ENCODE data around the gene AHRR.
"Not testable (repeated sequence)": the region's sequence is repeated elsewhere in the genome, so short reads cannot be mapped to it uniquely, and the experiment has no call there.

The AHRR gene

DNA sequence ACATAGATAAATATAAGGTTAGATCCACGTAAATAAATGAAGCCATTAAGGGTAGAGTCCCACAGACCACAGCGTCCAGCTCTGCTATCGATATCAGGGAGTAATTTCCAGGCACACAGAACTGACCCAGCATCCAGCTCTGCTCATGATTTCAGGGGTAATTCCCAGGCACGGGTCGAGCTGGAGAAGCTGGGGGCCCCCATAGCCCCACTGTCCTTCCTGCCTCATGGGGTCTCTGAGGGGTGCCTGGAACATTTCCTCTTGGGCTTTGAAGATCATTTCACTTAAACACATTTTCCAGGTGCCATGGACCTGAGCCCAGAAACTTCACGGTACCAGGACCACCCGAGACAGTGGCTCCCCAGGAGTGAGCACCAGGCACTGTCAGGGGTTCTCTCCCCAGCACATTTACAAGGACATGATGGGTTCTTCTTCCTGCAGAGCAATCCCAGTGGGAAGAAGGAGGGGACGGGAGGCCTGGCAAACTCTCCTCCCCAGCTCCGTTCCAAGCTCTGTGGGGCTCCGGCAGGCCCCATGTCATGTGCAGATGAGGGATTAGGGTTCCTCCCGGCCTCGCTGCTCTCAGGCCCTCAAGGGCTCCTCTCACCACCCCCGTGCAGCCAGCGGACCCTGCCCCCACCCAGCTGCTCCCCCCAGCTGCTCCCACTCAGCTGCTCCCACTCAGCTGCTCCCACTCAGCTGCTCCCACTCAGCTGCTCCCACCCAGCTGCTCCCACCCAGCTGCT is 23.4 kb upstream of the AHRR start:
- peak in 1 of 2 donors; percentile 11 for ATAC-seq (replicated peaks)
- not testable (repeated sequence) for H3K4me3 Mint-ChIP-seq, H3K9me3 Mint-ChIP-seq, H3K27ac Mint-ChIP-seq, H3K27me3 Mint-ChIP-seq, DNase-seq
- Mint-ChIP-seq H3K4me1 (peaks cover 18 to 49% of the 10 kb centered on the region in 2 donors), H3K36me3 (peaks cover 12 to 26% of the 10 kb centered on the region in 2 donors)

GRCh38 chr5:298737-299125 is 22.8 kb upstream of the AHRR start:
- Mint-ChIP-seq H3K9me3 (no peaks in the 10 kb centered on the region), H3K27me3 (no peaks in the 10 kb centered on the region), H3K4me3 (no peak overlapping the region), H3K4me1 (peaks cover 21 to 49% of the 10 kb centered on the region in 2 donors), H3K36me3 (peaks cover 12 to 30% of the 10 kb centered on the region in 2 donors), H3K27ac (no peak overlapping the region)
- ATAC-seq (replicated peaks) (no peak), DNase-seq (no peak)

DNA sequence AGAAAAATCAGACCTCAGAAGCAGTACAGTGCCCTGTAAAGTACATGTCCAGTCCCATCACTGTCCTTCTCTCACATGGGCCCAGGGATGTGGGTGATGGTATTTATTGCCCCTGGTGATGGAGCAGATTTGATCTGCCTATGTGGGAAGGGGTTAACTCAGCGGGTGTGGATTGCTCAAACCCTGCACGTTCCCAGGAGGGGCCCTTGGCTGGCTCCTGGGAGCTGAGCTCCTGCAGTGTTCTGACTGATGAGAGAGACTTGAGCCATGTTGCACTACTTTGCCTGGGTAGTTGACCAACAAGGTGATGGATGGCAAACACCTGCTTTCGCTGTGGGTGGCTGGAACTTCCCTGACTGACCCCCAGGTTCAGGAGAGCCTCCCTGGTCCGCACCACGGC is 21.6 kb upstream of the AHRR start:
- H3K27me3 Mint-ChIP-seq; H3K27ac Mint-ChIP-seq; ATAC-seq (replicated peaks); H3K9me3 Mint-ChIP-seq; DNase-seq; H3K4me3 Mint-ChIP-seq: not testable (repeated sequence)
- Mint-ChIP-seq H3K4me1 (peaks cover 22 to 49% of the 10 kb centered on the region in 2 donors), H3K36me3 (peaks cover 13 to 24% of the 10 kb centered on the region in 2 donors)

- H3K27ac Mint-ChIP-seq: not testable (repeated sequence)
These were observed 20.7 kb upstream of the AHRR start for GRCh38 chr5:300691-301435.

GRCh38 chr5:302416-302815 is 19.1 kb upstream of the AHRR start:
- Mint-ChIP-seq H3K4me1 (peaks cover 18 to 35% of the 10 kb centered on the region in 2 donors), H3K36me3 (peaks cover 19 to 33% of the 10 kb centered on the region in 2 donors)
- H3K27ac Mint-ChIP-seq; ATAC-seq (replicated peaks); H3K9me3 Mint-ChIP-seq; H3K27me3 Mint-ChIP-seq; DNase-seq; H3K4me3 Mint-ChIP-seq: not testable (repeated sequence)

More at GRCh38 chr5:300691-301435, 20.7 kb upstream of the AHRR start:
- peaks cover 16 to 30% of the 10 kb centered on the region in 2 donors for H3K36me3 Mint-ChIP-seq
- H3K4me1 Mint-ChIP-seq: peaks cover 22 to 49% of the 10 kb centered on the region in 2 donors
- H3K4me3 Mint-ChIP-seq; DNase-seq; H3K27me3 Mint-ChIP-seq; ATAC-seq (replicated peaks); H3K9me3 Mint-ChIP-seq: not testable (repeated sequence)

- Mint-ChIP-seq H3K9me3 (no peaks in the 10 kb centered on the region), H3K27me3 (no peaks in the 10 kb centered on the region), H3K36me3 (peaks cover 23 to 38% of the 10 kb centered on the region in 2 donors), H3K4me1 (peaks cover 20 to 35% of the 10 kb centered on the region in 2 donors), H3K27ac (no peak overlapping the region), H3K4me3 (no peak overlapping the region)
- DNase-seq: no peak
- ATAC-seq (replicated peaks): no peak
These were observed 18.5 kb upstream of the AHRR start for GRCh38 chr5:302966-303365.

DNA sequence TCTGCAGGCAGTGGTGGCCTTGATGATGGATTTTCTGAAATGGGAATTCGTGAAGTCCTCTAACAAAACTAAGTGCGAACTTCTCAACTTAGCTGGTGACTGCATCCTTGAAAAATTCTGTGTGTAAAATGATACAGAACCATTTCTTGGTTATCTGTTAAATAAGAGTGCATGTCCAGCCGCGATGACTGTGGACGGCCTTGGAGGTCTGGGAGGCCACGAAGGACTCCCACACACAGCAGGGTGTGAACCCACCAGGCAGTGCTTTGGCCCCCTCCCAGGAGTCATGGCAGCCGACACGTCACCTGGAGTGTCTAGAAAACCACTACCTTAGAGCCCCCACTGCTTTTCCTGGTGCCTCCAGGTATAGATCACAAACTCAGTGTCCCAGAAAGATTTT is 17.8 kb upstream of the AHRR start:
- ATAC-seq (replicated peaks); H3K9me3 Mint-ChIP-seq; H3K4me3 Mint-ChIP-seq; DNase-seq; H3K27ac Mint-ChIP-seq; H3K27me3 Mint-ChIP-seq: not testable (repeated sequence)
- H3K4me1 Mint-ChIP-seq: peaks cover 20 to 35% of the 10 kb centered on the region in 2 donors
- H3K36me3 Mint-ChIP-seq: peaks cover 27 to 38% of the 10 kb centered on the region in 2 donors

DNA sequence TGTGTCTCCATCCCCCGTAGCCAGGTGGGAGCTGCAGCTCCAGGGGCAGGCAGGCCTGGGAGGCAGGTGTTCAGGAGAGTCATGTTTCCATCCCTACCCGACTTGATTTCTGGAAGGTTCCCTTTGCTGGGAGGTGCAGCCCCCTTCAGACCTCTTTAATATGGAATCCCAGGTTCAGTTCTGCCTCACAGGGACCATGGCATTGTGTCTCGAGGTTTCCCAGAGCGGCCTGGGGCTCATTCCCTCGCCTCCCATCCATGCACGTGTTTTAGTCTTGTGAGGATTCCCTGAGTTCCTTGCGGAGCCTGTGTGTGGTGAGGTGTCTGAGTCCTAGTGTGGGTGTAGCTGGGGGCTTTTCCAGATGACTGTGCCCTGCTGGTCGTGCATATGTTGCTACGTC is 16.5 kb upstream of the AHRR start:
- Mint-ChIP-seq H3K27ac (no peak overlapping the region), H3K36me3 (peaks cover 24 to 37% of the 10 kb centered on the region in 2 donors), H3K9me3 (no peaks in the 10 kb centered on the region), H3K4me3 (no peak overlapping the region), H3K27me3 (no peaks in the 10 kb centered on the region), H3K4me1 (peaks cover 20 to 30% of the 10 kb centered on the region in 2 donors)
- ATAC-seq (replicated peaks) (no peak), DNase-seq (no peak)

DNA sequence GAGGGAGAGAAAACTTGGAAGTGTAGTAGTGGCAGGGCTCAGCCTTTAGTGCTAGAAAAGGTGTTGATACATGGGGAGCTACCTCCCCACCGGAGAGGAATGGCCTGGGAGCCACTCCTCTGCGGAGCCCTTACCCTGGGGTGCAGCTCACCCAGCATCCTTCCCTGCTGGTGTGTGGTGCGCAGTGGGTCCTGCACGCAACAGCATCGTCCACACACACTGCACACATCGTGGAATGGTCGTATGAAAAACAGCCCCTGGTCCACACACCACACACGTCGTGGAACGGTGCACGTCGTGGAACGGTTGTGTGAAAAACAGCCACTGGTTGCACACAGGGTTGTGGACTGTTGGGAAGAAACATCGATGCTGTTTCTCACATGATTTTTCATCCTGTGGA is 16.1 kb upstream of the AHRR start:
- Mint-ChIP-seq H3K27me3 (no peaks in the 10 kb centered on the region), H3K9me3 (no peaks in the 10 kb centered on the region), H3K36me3 (peaks cover 24 to 41% of the 10 kb centered on the region in 2 donors), H3K4me1 (peaks cover 20 to 30% of the 10 kb centered on the region in 2 donors), H3K27ac (no peak overlapping the region), H3K4me3 (no peak overlapping the region)
- ATAC-seq (replicated peaks): no peak
- DNase-seq: no peak

- H3K4me3 Mint-ChIP-seq: no peak overlapping the region
- ATAC-seq (replicated peaks) (no peak), DNase-seq (no peak)
- H3K9me3 Mint-ChIP-seq: no peaks in the 10 kb centered on the region
- no peak overlapping the region for H3K27ac Mint-ChIP-seq
- H3K27me3 Mint-ChIP-seq: no peaks in the 10 kb centered on the region
- H3K36me3 Mint-ChIP-seq: peaks cover 28 to 44% of the 10 kb centered on the region in 2 donors
- peaks cover 19 to 26% of the 10 kb centered on the region in 2 donors for H3K4me1 Mint-ChIP-seq
These were observed 15.3 kb upstream of the AHRR start for GRCh38 chr5:306011-306805.

GRCh38 chr5:307306-307705 is 14.2 kb upstream of the AHRR start:
- H3K4me1 Mint-ChIP-seq: peaks cover 11 to 21% of the 10 kb centered on the region in 2 donors
- H3K27me3 Mint-ChIP-seq: no peaks in the 10 kb centered on the region
- H3K27ac Mint-ChIP-seq: no peak overlapping the region
- no peaks in the 10 kb centered on the region for H3K9me3 Mint-ChIP-seq
- DNase-seq (no peak), ATAC-seq (replicated peaks) (no peak)
- no peak overlapping the region for H3K4me3 Mint-ChIP-seq
- peaks cover 36 to 44% of the 10 kb centered on the region in 2 donors for H3K36me3 Mint-ChIP-seq

GRCh38 chr5:307794-308579 is 13.5 kb upstream of the AHRR start:
- no peaks in the 10 kb centered on the region for H3K9me3 Mint-ChIP-seq
- H3K27me3 Mint-ChIP-seq: no peaks in the 10 kb centered on the region
- H3K27ac Mint-ChIP-seq: no peak overlapping the region
- DNase-seq: no peak
- peaks cover 8 to 14% of the 10 kb centered on the region in 2 donors for H3K4me1 Mint-ChIP-seq
- no peak for ATAC-seq (replicated peaks)
- no peak overlapping the region for H3K4me3 Mint-ChIP-seq
- H3K36me3 Mint-ChIP-seq: peaks cover 36 to 41% of the 10 kb centered on the region in 2 donors

DNA sequence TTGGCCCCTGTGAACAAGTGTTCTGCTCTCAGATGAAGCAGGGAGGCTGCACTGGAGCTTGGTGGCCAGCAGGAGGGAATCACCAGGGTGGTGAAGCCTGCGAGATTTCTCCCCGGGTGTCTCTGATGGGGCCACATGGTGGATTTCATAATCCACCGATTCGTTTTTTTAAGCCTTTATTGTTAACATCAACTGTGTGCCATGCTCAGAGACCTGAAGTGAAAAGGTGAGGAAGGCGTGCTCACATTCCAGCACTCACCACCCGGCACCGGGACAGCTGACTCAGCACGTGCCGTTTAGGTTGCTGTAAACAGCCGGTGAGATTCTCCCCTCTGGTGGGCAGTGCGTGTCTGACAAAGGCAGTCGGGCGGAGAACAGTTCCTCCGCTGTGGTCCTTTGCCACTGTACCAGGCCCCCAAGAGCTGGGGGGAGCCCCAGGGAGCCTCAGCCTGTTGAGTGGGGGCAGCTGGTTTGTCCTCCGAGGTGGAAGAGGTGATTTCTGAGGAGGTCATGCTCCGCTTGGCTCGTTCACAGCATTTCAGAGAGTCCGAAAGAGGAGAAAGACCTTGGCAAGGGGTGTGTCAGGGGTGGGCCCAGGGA is 12.7 kb upstream of the AHRR start:
- Mint-ChIP-seq H3K27ac (no peak overlapping the region), H3K9me3 (no peaks in the 10 kb centered on the region), H3K4me3 (no peak overlapping the region), H3K36me3 (peaks cover 38 to 41% of the 10 kb centered on the region in 2 donors), H3K4me1 (peaks cover 7 to 13% of the 10 kb centered on the region in 2 donors), H3K27me3 (no peaks in the 10 kb centered on the region)
- DNase-seq (no peak), ATAC-seq (replicated peaks) (peak; percentile 58 to 62)

Data from stimulated activated naive B cell treated with anti-CD40 and anti-IgM and Interleukin-4, amounts not matched to agents 10 μg/mL and 1 μg/mL and 100 μg/mL, for 72 hours (primary cell).